ENCODE results near the gene NCBP1.

- TF ChIP-seq CTCF (IDR thresholded peaks at IDR 0.05; ENCODE audit: insufficient read depth, low read length): no peak
- TF ChIP-seq, protein P1, sequence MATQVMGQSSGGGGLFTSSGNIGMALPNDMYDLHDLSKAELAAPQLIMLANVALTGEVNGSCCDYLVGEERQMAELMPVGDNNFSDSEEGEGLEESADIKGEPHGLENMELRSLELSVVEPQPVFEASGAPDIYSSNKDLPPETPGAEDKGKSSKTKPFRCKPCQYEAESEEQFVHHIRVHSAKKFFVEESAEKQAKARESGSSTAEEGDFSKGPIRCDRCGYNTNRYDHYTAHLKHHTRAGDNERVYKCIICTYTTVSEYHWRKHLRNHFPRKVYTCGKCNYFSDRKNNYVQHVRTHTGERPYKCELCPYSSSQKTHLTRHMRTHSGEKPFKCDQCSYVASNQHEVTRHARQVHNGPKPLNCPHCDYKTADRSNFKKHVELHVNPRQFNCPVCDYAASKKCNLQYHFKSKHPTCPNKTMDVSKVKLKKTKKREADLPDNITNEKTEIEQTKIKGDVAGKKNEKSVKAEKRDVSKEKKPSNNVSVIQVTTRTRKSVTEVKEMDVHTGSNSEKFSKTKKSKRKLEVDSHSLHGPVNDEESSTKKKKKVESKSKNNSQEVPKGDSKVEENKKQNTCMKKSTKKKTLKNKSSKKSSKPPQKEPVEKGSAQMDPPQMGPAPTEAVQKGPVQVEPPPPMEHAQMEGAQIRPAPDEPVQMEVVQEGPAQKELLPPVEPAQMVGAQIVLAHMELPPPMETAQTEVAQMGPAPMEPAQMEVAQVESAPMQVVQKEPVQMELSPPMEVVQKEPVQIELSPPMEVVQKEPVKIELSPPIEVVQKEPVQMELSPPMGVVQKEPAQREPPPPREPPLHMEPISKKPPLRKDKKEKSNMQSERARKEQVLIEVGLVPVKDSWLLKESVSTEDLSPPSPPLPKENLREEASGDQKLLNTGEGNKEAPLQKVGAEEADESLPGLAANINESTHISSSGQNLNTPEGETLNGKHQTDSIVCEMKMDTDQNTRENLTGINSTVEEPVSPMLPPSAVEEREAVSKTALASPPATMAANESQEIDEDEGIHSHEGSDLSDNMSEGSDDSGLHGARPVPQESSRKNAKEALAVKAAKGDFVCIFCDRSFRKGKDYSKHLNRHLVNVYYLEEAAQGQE (IDR thresholded peaks at IDR 0.05; ENCODE audit: insufficient replicate concordance, low read depth): no peak
These were observed 32.9 kb upstream of the NCBP1 start for GRCh38 chr9:97600531-97601227.
